PC-9 (cell line): Measurements from ENCODE around the gene CADM4. TPM values are rescaled to one million over a fixed set of nuclear protein-coding genes. Genes with fewer than 3 reads are reported as not detected.

Source experiments
- BruUV-seq: library from RNA; stranded (reverse); fragments of 400-500 nt; replicated peaks from 2 replicates; lab custom pipeline; 2021; lab: Mats Ljungman, UMichigan
- CTCF ChIA-PET: fragments of 300-600 bp; sonication (Branson Sonifier 250); formaldehyde crosslinking; loops from one replicate; lab custom pipeline; 2022; ENCODE audit warnings: antibody characterized with exemption; lab: Charles Lee
- POLR2A ChIA-PET: fragments of 300-600 bp; sonication (Branson Sonifier 250); formaldehyde crosslinking; loops from one replicate; lab custom pipeline; 2022; ENCODE audit warnings: antibody characterized with exemption; ENCODE audit not compliant: unreplicated experiment; lab: Charles Lee
- DNase-seq, 2 experiments: peaks; one replicate each; pipeline versions ENCODE4 v3.0.0 to v3.0.0-alpha.2; 2015 to 2022; ENCODE audit warnings: mixed read lengths in 1 of 2
- H2AFZ ChIP-seq: fragments of 200-600 bp; sonication (generic); 2 replicates; pipeline ENCODE4 v1.8.1; 2017; ENCODE audit warnings: antibody characterized with exemption
- H3F3A ChIP-seq: fragments of 200-600 bp; sonication (generic); 2 replicates; pipeline ENCODE4 v1.8.1; 2017; ENCODE audit warnings: antibody characterized with exemption, mild to moderate bottlenecking, low read depth; ENCODE audit not compliant: insufficient read depth
- H3K27ac ChIP-seq: fragments of 200-600 bp; sonication (generic); 2 replicates; pipeline ENCODE4 v1.6.1; 2016; ENCODE audit warnings: mixed run types
- H3K27me3 ChIP-seq: fragments of 200-600 bp; sonication (generic); 2 replicates; pipeline ENCODE4 v1.6.1; 2016; ENCODE audit warnings: low read depth, mixed run types; ENCODE audit not compliant: insufficient read depth
- H3K36me3 ChIP-seq: fragments of 200-600 bp; sonication (generic); 2 replicates; pipeline ENCODE4 v1.6.1; 2016; ENCODE audit warnings: low read depth, mixed run types
- H3K4me1 ChIP-seq: fragments of 200-600 bp; sonication (generic); replicated peaks from 2 replicates; pipeline ENCODE4 v1.6.1; 2016; ENCODE audit warnings: mixed run types; ENCODE audit not compliant: insufficient read depth
- H3K4me2 ChIP-seq: fragments of 200-600 bp; sonication (generic); 2 replicates; pipeline ENCODE4 v1.6.1; 2017; ENCODE audit warnings: mixed run types
- H3K4me3 ChIP-seq: fragments of 200-600 bp; sonication (generic); 2 replicates; pipeline ENCODE4 v1.6.1; 2016; ENCODE audit warnings: mixed run types
- H3K79me2 ChIP-seq: fragments of 200-600 bp; sonication (generic); 2 replicates; pipeline ENCODE4 v1.6.1; 2017; ENCODE audit warnings: low read depth, mixed run types
- H3K9me2 ChIP-seq: fragments of 200-600 bp; sonication (generic); 2 replicates; pipeline ENCODE4 v1.8.1; 2017; ENCODE audit warnings: mild to moderate bottlenecking; ENCODE audit not compliant: insufficient read depth
- H3K9me3 ChIP-seq: fragments of 200-600 bp; sonication (generic); 2 replicates; pipeline ENCODE4 v1.8.1; 2016; ENCODE audit warnings: low read depth; ENCODE audit not compliant: insufficient read depth
- H4K20me1 ChIP-seq: fragments of 200-600 bp; sonication (generic); 2 replicates; pipeline ENCODE4 v1.8.1; 2017; ENCODE audit not compliant: insufficient read depth
- EZH2 ChIP-seq: fragments of 200-600 bp; sonication (generic); IDR thresholded peaks from 2 replicates; pipeline ENCODE4 v1.8.0; 2017; ENCODE audit warnings: antibody characterized with exemption, low read depth
- intact Hi-C: fragments of 100-400 bp; cut with micrococcal nuclease; formaldehyde crosslinking; loops from one replicate; pipeline ENCODE4 v1.10.0; 2022; ENCODE audit not compliant: unreplicated experiment
- total RNA-seq: library from RNA; stranded (reverse); gene quantifications from 2 replicates; pipeline ENCODE4 v1.2.3, GENCODE V29; 2021
- TF ChIP-seq, protein P1 (sequence below): fragments of 200-600 bp; sonication (generic); conservative IDR thresholded peaks from 2 replicates; pipeline ENCODE4 v1.6.1; 2017; ENCODE audit warnings: mixed run types, antibody characterized with exemption, mild to moderate bottlenecking, moderate library complexity

CADM4 gene
- total RNA-seq, 1 experiment from 2014 or later, result 71.1 TPM

DNA sequence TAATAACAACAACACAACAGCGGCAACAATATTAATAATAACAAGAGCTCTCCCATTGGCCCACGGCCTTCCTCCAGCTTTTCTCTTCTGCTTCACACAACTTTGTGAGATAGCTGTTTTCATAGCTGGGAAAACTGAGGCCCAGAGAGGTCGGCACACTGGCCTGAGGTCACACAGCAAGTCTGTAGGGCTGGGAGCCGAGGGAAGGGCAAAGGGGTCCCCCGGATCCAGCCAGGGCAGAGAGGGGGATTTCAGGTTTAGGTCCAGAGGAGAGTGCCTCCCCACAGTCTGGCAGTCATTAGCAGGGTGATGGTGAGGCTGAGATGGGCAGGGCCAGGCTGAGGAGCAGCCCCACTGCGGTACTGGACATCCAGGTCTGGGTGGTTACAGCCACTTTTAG, 9.0 kb upstream of the CADM4 start:
- no TSS peak for BruUV-seq
- Histone ChIP-seq H3K4me2 (no peak overlapping the region), H4K20me1 (0 out of 2 replicates have a peak, but pooled peaks cover 2% of the 10 kb centered on the region), H3K27me3 (no peaks in the 10 kb centered on the region), H3K9me3 (no peaks in the 10 kb centered on the region), H3K9me2 (no peaks in the 10 kb centered on the region), H3K4me3 (no peak overlapping the region), H3K79me2 (no peaks in the 10 kb centered on the region), H3K27ac (no peak overlapping the region), H2AFZ (no peak overlapping the region), H3F3A (peaks cover 37% of the 10 kb centered on the region), H3K36me3 (peaks cover 15% of the 10 kb centered on the region; the same call in 1 of the 2 replicates), H3K4me1 (no peaks in the 10 kb centered on the region)
- no peak for TF ChIP-seq EZH2
- TF ChIP-seq, protein P1, sequence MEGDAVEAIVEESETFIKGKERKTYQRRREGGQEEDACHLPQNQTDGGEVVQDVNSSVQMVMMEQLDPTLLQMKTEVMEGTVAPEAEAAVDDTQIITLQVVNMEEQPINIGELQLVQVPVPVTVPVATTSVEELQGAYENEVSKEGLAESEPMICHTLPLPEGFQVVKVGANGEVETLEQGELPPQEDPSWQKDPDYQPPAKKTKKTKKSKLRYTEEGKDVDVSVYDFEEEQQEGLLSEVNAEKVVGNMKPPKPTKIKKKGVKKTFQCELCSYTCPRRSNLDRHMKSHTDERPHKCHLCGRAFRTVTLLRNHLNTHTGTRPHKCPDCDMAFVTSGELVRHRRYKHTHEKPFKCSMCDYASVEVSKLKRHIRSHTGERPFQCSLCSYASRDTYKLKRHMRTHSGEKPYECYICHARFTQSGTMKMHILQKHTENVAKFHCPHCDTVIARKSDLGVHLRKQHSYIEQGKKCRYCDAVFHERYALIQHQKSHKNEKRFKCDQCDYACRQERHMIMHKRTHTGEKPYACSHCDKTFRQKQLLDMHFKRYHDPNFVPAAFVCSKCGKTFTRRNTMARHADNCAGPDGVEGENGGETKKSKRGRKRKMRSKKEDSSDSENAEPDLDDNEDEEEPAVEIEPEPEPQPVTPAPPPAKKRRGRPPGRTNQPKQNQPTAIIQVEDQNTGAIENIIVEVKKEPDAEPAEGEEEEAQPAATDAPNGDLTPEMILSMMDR, result no peak
- intact Hi-C loops, result no loop called here
- no peak for DNase-seq
- CTCF ChIA-PET, result no interaction called here
- POLR2A ChIA-PET, result no interaction called here

DNA sequence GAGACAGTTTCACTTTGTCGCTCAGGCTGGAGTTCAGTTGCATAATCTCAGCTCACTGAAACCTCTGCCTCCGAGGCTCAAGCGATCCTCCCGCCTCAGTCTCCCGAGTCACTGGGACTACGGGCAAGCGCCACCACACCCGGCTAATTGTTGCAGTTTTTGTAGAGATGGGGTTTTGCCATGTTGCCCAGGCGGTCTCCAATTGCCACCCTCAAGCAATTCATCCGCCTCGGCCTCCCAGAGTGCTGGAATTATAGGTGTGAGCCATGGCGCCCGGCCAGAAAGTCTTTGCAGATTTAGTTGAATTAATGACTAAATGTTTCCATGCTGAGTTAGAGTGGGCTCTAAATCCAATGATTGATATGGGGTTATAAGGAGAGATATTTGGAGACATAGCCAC, 4.5 kb upstream of the CADM4 start:
- CTCF ChIA-PET, result no interaction called here
- Histone ChIP-seq H3K4me1 (peaks cover 8% of the 10 kb centered on the region; the same call in 1 of the 2 replicates), H3K4me3 (no peak overlapping the region), H3K9me3 (no peaks in the 10 kb centered on the region), H2AFZ (no peak overlapping the region), H3K4me2 (no peak overlapping the region), H3K36me3 (peaks cover 7% of the 10 kb centered on the region; the same call in 1 of the 2 replicates), H3K79me2 (no peaks in the 10 kb centered on the region), H4K20me1 (0 out of 2 replicates have a peak, but pooled peaks cover 2% of the 10 kb centered on the region), H3K9me2 (no peaks in the 10 kb centered on the region), H3K27ac (no peak overlapping the region), H3F3A (peaks cover 25% of the 10 kb centered on the region; the same call in 1 of the 2 replicates), H3K27me3 (0 out of 2 replicates have a peak, but pooled peaks cover under 1% of the 10 kb centered on the region)
- no peak for TF ChIP-seq EZH2
- TF ChIP-seq, protein P1, result no peak
- DNase-seq, result no peak
- POLR2A ChIA-PET, result no interaction called here
- no TSS peak for BruUV-seq
- intact Hi-C loops, result no loop called here

DNA sequence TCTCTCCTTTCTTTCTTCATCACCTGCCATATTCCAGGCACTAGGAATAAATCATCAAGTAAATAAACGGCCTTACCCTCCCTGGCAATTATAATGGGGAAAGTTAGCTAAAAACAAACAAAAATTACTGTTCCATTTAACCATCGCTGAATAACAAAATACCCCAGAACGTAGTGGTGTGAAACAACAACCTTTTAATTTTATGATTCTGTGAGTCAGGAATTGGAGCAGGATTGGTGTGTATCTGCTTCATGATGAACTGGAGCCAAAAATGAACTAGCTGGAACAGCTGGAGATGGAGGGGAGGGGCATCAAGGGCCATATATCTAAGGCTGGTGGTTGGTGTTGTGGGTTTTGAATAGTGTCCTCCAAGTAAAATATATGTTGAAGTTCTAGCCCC, 3.7 kb upstream of the CADM4 start:
- no peaks in the 10 kb centered on the region for H3K9me3 ChIP-seq
- H3K4me1 ChIP-seq, result peaks cover 14% of the 10 kb centered on the region; the same call in 1 of the 2 replicates
- no peaks in the 10 kb centered on the region for H3K79me2 ChIP-seq
- no peak overlapping the region for H3K4me2 ChIP-seq
- no peak overlapping the region for H3K27ac ChIP-seq
- no TSS peak for BruUV-seq
- no peak overlapping the region for H3K4me3 ChIP-seq
- no peaks in the 10 kb centered on the region for H3K9me2 ChIP-seq
- CTCF ChIA-PET, result no interaction called here
- no peak overlapping the region for H2AFZ ChIP-seq
- TF ChIP-seq EZH2, result no peak
- TF ChIP-seq, protein P1, result no peak
- H4K20me1 ChIP-seq, result no peaks in the 10 kb centered on the region
- H3K27me3 ChIP-seq, result peaks cover 6% of the 10 kb centered on the region; the same call in 1 of the 2 replicates
- H3K36me3 ChIP-seq, result no peaks in the 10 kb centered on the region
- DNase-seq, result no peak
- POLR2A ChIA-PET, result no interaction called here
- peaks cover 29% of the 10 kb centered on the region; the same call in 1 of the 2 replicates for H3F3A ChIP-seq
- intact Hi-C loops, result no loop called here
